Adrenal gland (tissue), 12 donors: ENCODE results near the gene GRM4. TPM values are rescaled to one million over a fixed set of nuclear protein-coding genes. Genes with fewer than 3 reads are reported as not detected.
"Not testable (repeated sequence)": the region's sequence is repeated elsewhere in the genome, so short reads cannot be mapped to it uniquely, and the experiment has no call there.

ENCODE experiments used
- DNase-seq, 7 donors: peaks; one replicate each; pipeline ENCODE4 v3.0.0-alpha.2; 2019 to 2020
- H3K27ac ChIP-seq, 5 donors: fragments of 200-600 bp; sonication (generic) in 4 of 5; 1 replicate in 3 of 5; 2 replicates in 2 of 5; pipeline versions ENCODE4 v1.5.1 to v1.8.0; 2016 to 2020; ENCODE audit warnings: mild to moderate bottlenecking in 1 of 5
- H3K27me3 ChIP-seq: fragments of 200-600 bp; 2 replicates; pipeline ENCODE4 v1.8.0; 2021
- H3K36me3 ChIP-seq, 2 donors: fragments of 200-600 bp; replicated peaks in 1 of 2; 1 replicate in 1 of 2; 2 replicates in 1 of 2; pipeline versions ENCODE4 v1.5.1 to v1.8.0; 2018 to 2022
- H3K4me1 ChIP-seq, 2 donors: fragments of 200-600 bp; replicated peaks in 1 of 2; 1 replicate in 1 of 2; 2 replicates in 1 of 2; pipeline versions ENCODE4 v1.5.1 to v1.8.0; 2018 to 2021
- H3K4me3 ChIP-seq, 4 donors: fragments of 200-600 bp; sonication (generic) in 3 of 4; one replicate each; pipeline ENCODE4 v1.5.1; 2016 to 2018
- H3K9me3 ChIP-seq, 3 donors: fragments of 200-600 bp; sonication (generic) in 1 of 3; replicated peaks in 1 of 3; 1 replicate in 2 of 3; 2 replicates in 1 of 3; pipeline versions ENCODE4 v1.5.1 to v1.8.0; 2016 to 2021
- CTCF ChIP-seq, 6 experiments: fragments of 450-650 bp in 4 of 6; fragments of 200-600 bp in 2 of 6; sonication (generic) in 1 of 6; IDR thresholded peaks; 1 replicate in 5 of 6; 2 replicates in 1 of 6; pipeline versions ENCODE4 v1.5.1 to v1.8.0; 2016 to 2021; ENCODE audit warnings: antibody characterized with exemption in 6 of 6, mild to moderate bottlenecking in 2 of 6, moderate library complexity in 1 of 6
- POLR2A ChIP-seq, 2 donors: fragments of 450-650 bp; IDR thresholded peaks; one replicate each; pipeline ENCODE4 v1.6.1; 2017; ENCODE audit warnings: antibody characterized with exemption in 2 of 2, mild to moderate bottlenecking in 2 of 2, moderate library complexity in 1 of 2
- WGBS, 4 donors: extraction: QIAGEN DNeasy Blood & Tissue Kit in 2 of 4; methylation state at CpG; one replicate each; pipeline versions ENCODE4 v1.1.5 to v1.1.7; 2013 to 2017; 5-methylcytosine and 5-hydroxymethylcytosine counted together
- intact Hi-C, 2 donors: fragments of 100-400 bp; cut with DNase I; formaldehyde crosslinking; loops; one replicate each; pipeline versions ENCODE4 v1.14.1 to v1.15.0; 2022 to 2023
- polyA plus RNA-seq, 3 donors: library from polyadenylated mRNA; stranded (reverse); fragments of 200-250 nt in 2 of 3; fragments of 350-450 nt in 1 of 3; fragmentation: Illumina TruSeq in 1 of 3; extraction: RNeasy Lipid Tissue Mini Kit (QIAGEN cat#74804) in 1 of 3; gene quantifications; one replicate each; pipeline ENCODE4 v1.2.3, GENCODE V29; 2013 to 2014
- total RNA-seq, 9 donors: library from RNA; depleted of rRNA in 4 of 9; stranded (reverse); fragments of >200 nt in 4 of 9; fragments of 120-200 nt in 1 of 9; fragmentation: NEBNext Ultra II Directional in 1 of 9; extraction: Animal tissue kit (Norgen Biotek cat#: 25700) in 1 of 9; gene quantifications; one replicate each; pipeline versions ENCODE4 v1.1.0 to v1.2.4, GENCODE V29; 2013 to 2023
- donor health status: healthy with polysubstance abuse.
- donor health status: Bipolar disorder and iron deficiency.
- donor health status: DM: yes; HTN: yes; CAD: no.
- donor health status: DM: no; HTN: no; CAD: no.
- donor health status: DM: no; HTN: no; CAD: no.
- donor health status: DM: yes; HTN: yes; CAD: no.

Gene GRM4
- total and polyA plus RNA-seq, 12 donors: 0.06 TPM; not detected in 11

GRCh38 chr6:34017106-34017805 lies 128.6 kb downstream of the GRM4 start:
- H3K4me3 ChIP-seq: no peak overlapping the region
- no peak for DNase-seq
- intact Hi-C loops: no loop called here
- no peak for TF ChIP-seq POLR2A (IDR thresholded peaks at IDR 0.05)
- no peak for TF ChIP-seq CTCF (IDR thresholded peaks at IDR 0.05)
- no peaks in the 10 kb centered on the region for H3K4me1 ChIP-seq
- H3K36me3 ChIP-seq: no peaks in the 10 kb centered on the region
- no peaks in the 10 kb centered on the region for H3K9me3 ChIP-seq
- WGBS, 4 donors: 92 to 95% (median 93%) methylated on average over 31 to 54 of the region's 54 CpGs
- no peak overlapping the region for H3K27ac ChIP-seq
- no peaks in the 10 kb centered on the region for H3K27me3 ChIP-seq

- H3K9me3 ChIP-seq, H3K4me1 ChIP-seq, DNase-seq, intact Hi-C loops, H3K4me3 ChIP-seq, H3K36me3 ChIP-seq, H3K27me3 ChIP-seq, H3K27ac ChIP-seq: not testable (repeated sequence)
- 90 to 94% (median 92%) methylated on average over 3 of the region's 3 CpGs for WGBS, 4 donors
Measured at GRCh38 chr6:34016573-34016972, 129.3 kb downstream of the GRM4 start.

GRCh38 chr6:34015586-34015985 lies 130.3 kb downstream of the GRM4 start:
- Histone ChIP-seq H3K9me3 (no peaks in the 10 kb centered on the region), H3K27ac (no peak overlapping the region), H3K4me3 (no peak overlapping the region), H3K4me1 (no peaks in the 10 kb centered on the region), H3K27me3 (no peaks in the 10 kb centered on the region), H3K36me3 (no peaks in the 10 kb centered on the region)
- no peak for DNase-seq
- no peak for TF ChIP-seq POLR2A (IDR thresholded peaks at IDR 0.05)
- TF ChIP-seq CTCF (IDR thresholded peaks at IDR 0.05): no peak
- 68 to 75% (median 74%) methylated on average over 6 of the region's 6 CpGs for WGBS, 4 donors
- intact Hi-C loops: no loop called here

GRCh38 chr6:34011264-34011663 lies 134.6 kb downstream of the GRM4 start:
- TF ChIP-seq CTCF (IDR thresholded peaks at IDR 0.05) (no peak), POLR2A (IDR thresholded peaks at IDR 0.05) (no peak)
- Histone ChIP-seq H3K27me3 (no peaks in the 10 kb centered on the region), H3K9me3 (no peaks in the 10 kb centered on the region), H3K4me1 (no peaks in the 10 kb centered on the region), H3K36me3 (no peaks in the 10 kb centered on the region), H3K4me3 (no peak overlapping the region), H3K27ac (no peak overlapping the region)
- intact Hi-C loops: no loop called here
- DNase-seq: no peak
- WGBS, 4 donors: 30 to 50% (median 35%) methylated on average over 5 of the region's 5 CpGs

- WGBS, 4 donors: 47 to 59% (median 51%) methylated on average over 8 of the region's 8 CpGs
- H3K27me3 ChIP-seq: no peaks in the 10 kb centered on the region
Measured at GRCh38 chr6:34005901-34006531, 139.9 kb downstream of the GRM4 start.

More at GRCh38 chr6:34005901-34006531, 139.9 kb downstream of the GRM4 start:
- intact Hi-C loops: no loop called here
- Histone ChIP-seq H3K9me3 (no peaks in the 10 kb centered on the region), H3K27ac (no peak overlapping the region), H3K4me3 (no peak overlapping the region), H3K4me1 (no peaks in the 10 kb centered on the region), H3K36me3 (no peaks in the 10 kb centered on the region)
- DNase-seq: no peak
- TF ChIP-seq POLR2A (IDR thresholded peaks at IDR 0.05) (no peak), CTCF (IDR thresholded peaks at IDR 0.05) (no peak)
